IgD-negative memory B cell (primary cell): ENCODE results near the gene BUD23. TPM values are rescaled to one million over a fixed set of nuclear protein-coding genes. Genes with fewer than 3 reads are reported as not detected.
"Not testable (repeated sequence)": the region's sequence is repeated elsewhere in the genome, so short reads cannot be mapped to it uniquely, and the experiment has no call there.

Experiments
- H3K27ac Mint-ChIP-seq, 3 donors: one replicate each; pipeline ENCODE4 v1.8.0; 2020 to 2022; ENCODE audit warnings: mild to moderate bottlenecking in 3 of 3, mixed read lengths in 3 of 3, moderate library complexity in 1 of 3
- H3K27me3 Mint-ChIP-seq: one replicate; pipeline ENCODE4 v1.8.0; 2021; ENCODE audit warnings: mixed read lengths
- H3K36me3 Mint-ChIP-seq: one replicate; pipeline ENCODE4 v1.8.0; 2020; ENCODE audit warnings: mild to moderate bottlenecking, mixed read lengths
- H3K4me1 Mint-ChIP-seq, 3 donors: one replicate each; pipeline ENCODE4 v1.8.0; 2020 to 2022; ENCODE audit warnings: mixed read lengths in 3 of 3, mild to moderate bottlenecking in 1 of 3
- H3K4me3 Mint-ChIP-seq, 4 donors: one replicate each; pipeline ENCODE4 v1.8.0; 2020 to 2022; ENCODE audit warnings: mild to moderate bottlenecking in 4 of 4, mixed read lengths in 4 of 4, moderate library complexity in 3 of 4
- H3K9me3 Mint-ChIP-seq, 3 donors: one replicate each; pipeline ENCODE4 v1.8.0; 2020 to 2021; ENCODE audit warnings: mixed read lengths in 3 of 3, mild to moderate bottlenecking in 1 of 3
- polyA plus RNA-seq: library from polyadenylated mRNA; unstranded; fragments of 300-500 nt; fragmentation: Illumina TruSeq; gene quantifications from one replicate; pipeline ENCODE4 v1.2.3, GENCODE V29; 2021

The BUD23 gene
- polyA plus RNA-seq, 1 donor from 2014 or later, result 137 TPM

DNA sequence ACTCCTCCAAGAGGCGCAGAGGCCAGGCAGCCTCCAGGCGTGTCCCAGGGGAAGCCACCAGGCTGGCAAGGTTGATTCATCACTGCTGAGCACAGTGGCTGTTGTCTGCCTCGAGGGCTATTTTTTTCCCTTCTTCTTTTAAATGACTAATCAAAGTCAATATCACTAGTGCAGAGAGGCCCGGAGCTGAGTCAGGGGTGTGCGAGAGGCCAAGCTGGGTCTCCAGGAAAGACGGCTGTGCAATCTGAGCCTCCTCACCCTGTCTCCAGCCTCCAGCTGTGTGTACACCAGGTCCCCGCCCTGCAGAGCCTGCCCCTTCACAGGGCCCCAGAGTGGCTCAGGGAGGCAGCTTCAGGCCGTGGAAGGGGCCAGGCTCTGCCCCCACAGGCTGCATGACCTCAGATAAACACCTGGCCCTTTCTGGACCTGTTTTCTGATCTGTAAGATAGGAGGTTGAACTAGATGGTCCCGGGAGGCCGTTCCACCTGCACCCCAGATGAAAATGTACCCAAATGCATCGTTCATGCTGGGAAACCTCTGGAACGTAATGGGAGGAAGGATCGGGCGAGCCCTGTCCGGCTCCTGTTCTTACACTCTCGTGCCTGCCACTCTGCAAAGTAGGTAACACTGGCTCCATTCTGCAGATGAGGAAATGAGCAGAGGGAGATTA, 32.4 kb downstream of the BUD23 start:
- Mint-ChIP-seq H3K4me1 (peaks cover 8 to 15% (median 8%) of the 10 kb centered on the region in 3 donors), H3K9me3 (peaks cover 0 to 2% (median 0%) of the 10 kb centered on the region in 3 donors), H3K27me3 (peaks cover 28% of the 10 kb centered on the region), H3K36me3 (no peaks in the 10 kb centered on the region), H3K27ac (no peak overlapping the region), H3K4me3 (no peak overlapping the region)

DNA sequence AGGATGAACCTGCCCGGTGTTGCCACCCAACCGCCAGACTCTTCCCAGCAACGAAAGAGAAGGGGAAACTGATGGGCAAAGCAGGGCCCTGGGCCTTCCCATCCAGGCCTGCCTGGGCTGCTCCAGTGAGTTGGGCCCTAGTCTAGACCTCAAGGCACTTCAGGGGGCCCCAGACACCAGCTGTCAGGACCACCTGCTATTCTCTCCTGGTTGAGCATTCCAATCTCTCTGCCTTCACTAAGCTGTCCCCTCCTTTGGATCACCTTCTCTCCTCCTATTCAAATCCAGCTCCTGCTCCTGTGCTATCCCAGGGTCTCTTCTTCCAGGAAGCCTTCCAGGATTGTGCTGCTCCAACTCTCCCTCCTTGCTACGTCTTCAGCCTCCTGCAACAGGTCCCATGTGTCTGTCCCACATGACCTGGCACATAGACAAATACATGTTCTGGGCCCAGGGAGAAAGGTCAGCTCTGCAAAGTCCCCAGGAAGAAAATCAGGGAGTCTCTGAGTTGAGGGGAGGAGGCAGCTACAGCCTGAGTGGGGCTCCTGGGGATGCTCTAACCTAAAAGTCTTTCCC, 33.0 kb downstream of the BUD23 start:
- H3K27ac Mint-ChIP-seq, result no peak overlapping the region
- H3K4me3 Mint-ChIP-seq, result peak overlapping the region in 1 of 4 donors; percentile 50
- H3K9me3 Mint-ChIP-seq, result peaks cover 0 to 2% (median 0%) of the 10 kb centered on the region in 3 donors
- H3K4me1 Mint-ChIP-seq, result peaks cover 8 to 15% (median 8%) of the 10 kb centered on the region in 3 donors
- no peaks in the 10 kb centered on the region for H3K36me3 Mint-ChIP-seq
- H3K27me3 Mint-ChIP-seq, result peaks cover 28% of the 10 kb centered on the region

DNA sequence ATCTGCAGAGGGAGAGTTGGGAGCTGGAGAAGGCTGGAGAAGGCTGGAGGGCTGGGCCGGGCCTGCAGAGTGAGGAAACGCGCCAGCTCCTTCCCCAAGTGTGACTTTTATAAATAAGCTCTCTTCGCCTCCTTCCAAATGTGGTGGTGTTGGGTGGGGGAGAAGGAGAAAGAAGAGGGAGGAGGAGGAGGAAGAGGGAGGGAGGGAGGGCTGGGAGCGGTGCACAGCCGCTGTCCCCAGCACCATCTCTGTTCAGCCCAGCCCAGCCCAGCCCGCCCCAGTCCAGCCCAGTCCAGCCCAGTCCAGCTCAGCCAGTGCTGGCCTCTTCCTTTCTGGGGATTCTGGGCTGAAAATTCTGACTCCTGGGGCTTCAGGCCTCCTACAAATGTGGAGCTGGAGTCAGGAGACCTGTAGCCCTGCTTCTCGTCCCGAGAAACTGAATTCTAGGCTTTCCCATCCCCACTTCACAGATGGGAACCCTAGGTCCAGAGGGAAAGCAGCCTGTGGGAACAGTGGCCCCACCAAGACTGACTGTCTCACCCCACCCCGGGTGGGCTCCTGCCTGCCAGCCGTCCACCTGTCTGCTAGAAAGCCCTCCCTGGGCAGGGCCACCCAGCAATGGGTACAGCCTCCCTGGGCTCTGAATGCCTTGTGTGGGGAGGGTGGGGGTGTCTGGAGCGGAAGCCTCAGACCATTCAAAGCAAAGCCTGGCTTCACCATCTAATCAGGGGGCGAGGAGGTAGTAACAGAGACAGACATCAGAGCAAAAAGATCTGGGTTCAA, 33.8 kb downstream of the BUD23 start:
- peaks cover 28% of the 10 kb centered on the region for H3K27me3 Mint-ChIP-seq
- H3K4me1 Mint-ChIP-seq, result peaks cover 8 to 15% (median 8%) of the 10 kb centered on the region in 3 donors
- peak overlapping the region in 1 of 3 donors; percentile 63 for H3K27ac Mint-ChIP-seq
- H3K4me3 Mint-ChIP-seq, result peak overlapping the region; percentile 34 to 88 (median 77)
- H3K36me3 Mint-ChIP-seq, result no peaks in the 10 kb centered on the region
- peaks cover 0 to 2% (median 0%) of the 10 kb centered on the region in 3 donors for H3K9me3 Mint-ChIP-seq

- Mint-ChIP-seq H3K4me3 (peak overlapping the region; percentile 67 to 88 (median 82)), H3K27ac (peak overlapping the region in 1 of 3 donors; percentile 63), H3K4me1 (peaks cover 8 to 13% (median 8%) of the 10 kb centered on the region in 3 donors), H3K27me3 (peaks cover 33% of the 10 kb centered on the region), H3K9me3 (peaks cover 0 to 2% (median 0%) of the 10 kb centered on the region in 3 donors), H3K36me3 (no peaks in the 10 kb centered on the region)
Measured at GRCh38 chr7:73717991-73718405, 34.6 kb downstream of the BUD23 start.

GRCh38 chr7:73718438-73718881, 35.1 kb downstream of the BUD23 start:
- Mint-ChIP-seq H3K27ac (peak overlapping the region in 1 of 3 donors; percentile 63), H3K36me3 (no peaks in the 10 kb centered on the region), H3K4me3 (peak overlapping the region; percentile 67 to 86 (median 77)), H3K27me3 (peaks cover 32% of the 10 kb centered on the region), H3K4me1 (peaks cover 8 to 12% (median 8%) of the 10 kb centered on the region in 3 donors), H3K9me3 (peaks cover 0 to 2% (median 0%) of the 10 kb centered on the region in 3 donors)

GRCh38 chr7:73718905-73719805, 35.8 kb downstream of the BUD23 start, which contains the start of gene STX1A:
STX1A (minus strand) TSS chr7:73719669; CDS start chr7:73719631, 38 bp downstream.
- peaks cover 8 to 12% (median 8%) of the 10 kb centered on the region in 3 donors for H3K4me1 Mint-ChIP-seq
- no peaks in the 10 kb centered on the region for H3K36me3 Mint-ChIP-seq

GRCh38 chr7:73719806-73720169, 36.4 kb downstream of the BUD23 start:
- peak overlapping the region in 2 of 3 donors; percentile 27 to 81 for H3K27ac Mint-ChIP-seq
- peaks cover 8 to 12% (median 8%) of the 10 kb centered on the region in 3 donors for H3K4me1 Mint-ChIP-seq
- peaks cover 26% of the 10 kb centered on the region for H3K27me3 Mint-ChIP-seq
- peaks cover 0 to 2% (median 0%) of the 10 kb centered on the region in 3 donors for H3K9me3 Mint-ChIP-seq
- H3K36me3 Mint-ChIP-seq, result no peaks in the 10 kb centered on the region
- H3K4me3 Mint-ChIP-seq, result peak overlapping the region; percentile 65 to 92 (median 85)

More at GRCh38 chr7:73718905-73719805, 35.8 kb downstream of the BUD23 start, which contains the start of gene STX1A:
- Mint-ChIP-seq H3K4me3 (peak within 1 kb of the TSS; percentile 78 to 92 (median 85)), H3K27ac (peak within 1 kb of the TSS in 2 of 3 donors; percentile 63 to 81), H3K9me3 (peaks cover 0 to 2% (median 0%) of the 10 kb centered on the region in 3 donors), H3K27me3 (peaks cover 26% of the 10 kb centered on the region)

GRCh38 chr7:73720443-73720842, 37.0 kb downstream of the BUD23 start:
- H3K27me3 Mint-ChIP-seq, result peaks cover 26% of the 10 kb centered on the region

GRCh38 chr7:73721377-73721817, 38.0 kb downstream of the BUD23 start:
- peaks cover 8 to 12% (median 8%) of the 10 kb centered on the region in 3 donors for H3K4me1 Mint-ChIP-seq
- peak overlapping the region in 1 of 3 donors; percentile 79 for H3K27ac Mint-ChIP-seq
- H3K9me3 Mint-ChIP-seq, result no peaks in the 10 kb centered on the region
- H3K4me3 Mint-ChIP-seq, result peak overlapping the region; percentile 28 to 92 (median 62)
- no peaks in the 10 kb centered on the region for H3K36me3 Mint-ChIP-seq
- H3K27me3 Mint-ChIP-seq, result peaks cover 23% of the 10 kb centered on the region

More at GRCh38 chr7:73720443-73720842, 37.0 kb downstream of the BUD23 start:
- Mint-ChIP-seq H3K4me1 (peaks cover 8 to 12% (median 8%) of the 10 kb centered on the region in 3 donors), H3K4me3 (peak overlapping the region; percentile 65 to 92 (median 85)), H3K27ac (peak overlapping the region in 2 of 3 donors; percentile 27 to 81)
- H3K9me3 Mint-ChIP-seq, H3K36me3 Mint-ChIP-seq: not testable (repeated sequence)

DNA sequence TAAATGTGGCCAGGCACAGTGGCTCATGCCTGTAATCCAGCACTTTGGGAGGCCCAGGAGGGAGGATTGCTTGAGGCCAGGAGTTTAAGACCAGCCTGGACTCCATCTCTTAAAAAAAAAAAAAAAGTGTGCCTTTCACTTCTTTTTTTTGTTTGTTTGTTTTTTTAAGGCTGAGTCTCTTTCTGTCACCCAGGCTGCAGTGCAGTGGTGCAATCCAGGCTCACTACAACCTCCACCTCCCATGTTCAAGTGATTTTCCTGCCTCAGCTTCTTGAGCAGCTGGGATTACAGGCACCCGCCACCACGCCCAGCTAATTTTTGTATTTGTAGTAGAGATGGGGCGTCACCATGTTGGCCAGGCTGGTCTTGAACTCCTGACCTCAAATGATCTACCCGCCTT, 38.8 kb downstream of the BUD23 start:
- not testable (repeated sequence) for H3K4me1 Mint-ChIP-seq, H3K9me3 Mint-ChIP-seq, H3K36me3 Mint-ChIP-seq
- Mint-ChIP-seq H3K27me3 (peaks cover 18% of the 10 kb centered on the region), H3K4me3 (peak overlapping the region in 1 of 4 donors; percentile 17), H3K27ac (peak overlapping the region in 1 of 3 donors; percentile 79)

DNA sequence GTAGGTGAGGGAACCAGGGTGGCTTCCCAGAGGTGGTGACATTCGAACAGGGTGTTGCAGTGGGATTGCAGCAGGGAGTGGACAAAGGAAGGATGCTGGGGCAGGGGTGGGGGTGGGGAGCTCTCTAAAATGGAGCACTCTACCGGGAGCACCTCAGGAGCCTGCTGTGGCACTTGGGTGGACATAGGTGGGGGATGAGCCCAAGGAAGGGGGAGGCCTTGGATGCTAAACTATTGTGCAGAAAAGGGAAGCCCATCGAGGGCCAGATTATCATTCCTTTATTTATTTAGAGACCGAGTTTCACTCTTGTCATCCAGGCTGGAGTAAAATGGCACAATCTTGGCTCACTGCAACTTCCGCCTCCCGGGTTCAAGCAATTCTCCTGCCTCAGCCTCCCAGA, 39.4 kb downstream of the BUD23 start:
- no peaks in the 10 kb centered on the region for H3K36me3 Mint-ChIP-seq
- no peak overlapping the region for H3K4me3 Mint-ChIP-seq
- H3K4me1 Mint-ChIP-seq, result peaks cover 5 to 10% (median 6%) of the 10 kb centered on the region in 3 donors
- H3K27ac Mint-ChIP-seq, result no peak overlapping the region
- no peaks in the 10 kb centered on the region for H3K9me3 Mint-ChIP-seq
- H3K27me3 Mint-ChIP-seq, result peaks cover 15% of the 10 kb centered on the region

DNA sequence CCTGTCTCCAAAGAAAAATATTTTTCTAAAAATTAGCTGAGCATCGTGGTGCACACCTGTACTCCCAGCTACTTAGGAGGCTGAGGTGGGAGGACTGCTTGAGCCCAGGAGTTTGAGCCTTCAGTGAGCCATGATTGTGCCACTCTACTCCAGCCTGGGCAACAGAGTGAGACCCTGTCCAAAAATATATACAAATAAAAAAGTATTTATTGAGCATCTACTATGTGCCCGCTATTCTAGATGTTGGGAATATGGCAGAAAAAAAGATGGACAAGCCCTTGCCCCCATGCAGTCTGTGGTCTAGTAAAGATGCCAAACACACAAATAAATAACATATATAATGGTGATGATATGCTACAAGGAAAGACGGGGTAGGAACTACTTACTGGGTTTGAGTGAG, 40.4 kb downstream of the BUD23 start:
- no peaks in the 10 kb centered on the region for H3K36me3 Mint-ChIP-seq
- H3K4me3 Mint-ChIP-seq, result no peak overlapping the region
- H3K27ac Mint-ChIP-seq, result no peak overlapping the region
- peaks cover 17% of the 10 kb centered on the region for H3K27me3 Mint-ChIP-seq
- H3K4me1 Mint-ChIP-seq, result peaks cover 0 to 5% (median 1%) of the 10 kb centered on the region in 3 donors
- H3K9me3 Mint-ChIP-seq, result no peaks in the 10 kb centered on the region

GRCh38 chr7:73726083-73726466, 42.7 kb downstream of the BUD23 start:
- Mint-ChIP-seq H3K27ac (no peak overlapping the region), H3K36me3 (no peaks in the 10 kb centered on the region), H3K27me3 (peaks cover 14% of the 10 kb centered on the region), H3K9me3 (no peaks in the 10 kb centered on the region), H3K4me3 (no peak overlapping the region), H3K4me1 (no peaks in the 10 kb centered on the region)

DNA sequence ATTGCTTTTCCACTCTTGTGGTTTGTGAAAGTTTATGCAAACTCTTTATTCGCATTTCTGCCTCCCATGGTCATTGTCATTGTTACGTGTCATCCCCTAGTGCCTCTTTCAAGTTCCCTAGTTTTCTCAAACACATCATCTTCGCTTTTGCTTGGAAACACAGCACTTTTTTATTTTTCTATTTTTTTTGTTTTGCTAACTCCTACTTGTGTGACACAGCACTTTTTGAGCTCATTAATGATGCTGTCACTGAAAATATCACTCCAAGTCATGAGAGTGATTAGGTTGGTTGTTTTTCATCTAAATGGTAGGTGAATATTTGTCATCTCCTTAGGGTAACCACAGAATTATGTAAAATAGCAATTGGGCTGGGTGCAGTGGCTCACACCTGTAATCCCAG, 44.6 kb downstream of the BUD23 start:
- no peaks in the 10 kb centered on the region for H3K36me3 Mint-ChIP-seq
- no peaks in the 10 kb centered on the region for H3K9me3 Mint-ChIP-seq
- no peak overlapping the region for H3K4me3 Mint-ChIP-seq
- H3K27me3 Mint-ChIP-seq, result peaks cover 9% of the 10 kb centered on the region
- H3K4me1 Mint-ChIP-seq, result no peaks in the 10 kb centered on the region
- H3K27ac Mint-ChIP-seq, result no peak overlapping the region
